ENCODE results near the gene TTC7B. TPM values are rescaled to one million over a fixed set of nuclear protein-coding genes. Genes with fewer than 3 reads are reported as not detected.

The TTC7B gene
- total and polyA plus RNA-seq, 2 of the 8 experiments (the other 6 are each of a cell fraction or from before 2014, with no cell fraction given) = 23.7 to 34.0 TPM

- Histone ChIP-seq H4K5ac (ENCODE audit: insufficient read length, low read depth, low read length) (no peak overlapping the region), H3K4ac (replicated peaks; ENCODE audit: insufficient read length, low read depth, low read length) (no peak overlapping the region), H2AFZ (ENCODE audit: low read length) (no peak overlapping the region), H3K27ac (ENCODE audit: low read depth, low read length) (no peak overlapping the region), H2BK5ac (ENCODE audit: low read depth, low read length) (no peak overlapping the region), H3K36me3 (ENCODE audit: control insufficient read depth in 2 of 4, insufficient read depth in 4 of 4, low read length in 3 of 4) (no peaks in the 10 kb centered on the region), H4K20me1 (replicated peaks in 1 of 2; ENCODE audit: control insufficient read depth in 1 of 2, insufficient read depth in 2 of 2, low read length in 2 of 2) (no peaks in the 10 kb centered on the region), H2BK120ac (replicated peaks; ENCODE audit: low read depth, low read length) (no peak overlapping the region), H4K8ac (ENCODE audit: extremely low read depth, insufficient read depth, low read length) (no peak overlapping the region), H3K14ac (ENCODE audit: insufficient read length) (no peak overlapping the region), H3K23ac (ENCODE audit: insufficient read length) (no peak overlapping the region), H3K4me2 (ENCODE audit: insufficient read depth in 1 of 2, low read depth in 2 of 2, low read length in 2 of 2) (no peak overlapping the region), H3K56ac (replicated peaks; ENCODE audit: insufficient read length, low read depth, low read length) (no peak overlapping the region), H2BK12ac (ENCODE audit: low read depth, low read length) (no peak overlapping the region), H3K79me2 (ENCODE audit: control insufficient read depth in 1 of 2, insufficient read depth in 2 of 2, low read length in 2 of 2) (no peaks in the 10 kb centered on the region), H3K27me3 (replicated peaks in 1 of 4; ENCODE audit: control insufficient read depth in 3 of 4, extremely low read depth in 1 of 4, insufficient read depth in 3 of 4, low read length in 3 of 4) (no peaks in the 10 kb centered on the region), H3K4me1 (replicated peaks in 1 of 4; ENCODE audit: control insufficient read depth in 3 of 4, insufficient read depth in 4 of 4, low read length in 3 of 4) (peaks cover 0 to 11% (median 1%) of the 10 kb centered on the region in 4 experiments; a peak in 4 of 7 replicates), H4K91ac (replicated peaks; ENCODE audit: insufficient read length, low read length) (no peak overlapping the region), H3K9ac (replicated peaks in 1 of 4; ENCODE audit: extremely low read depth in 1 of 4, low read depth in 3 of 4, low read length in 3 of 4) (no peak overlapping the region), H3K18ac (ENCODE audit: extremely low read depth, low read length) (no peak overlapping the region), H3K79me1 (ENCODE audit: low read depth, low read length) (no peaks in the 10 kb centered on the region), H2BK20ac (ENCODE audit: low read length) (no peak overlapping the region), H2AK5ac (ENCODE audit: low read depth, low read length) (0 out of 2 replicates have a peak overlapping the region, but pooled peaks have one; percentile 30), H3K9me3 (ENCODE audit: insufficient read depth in 2 of 2, low read depth in 1 of 2, low read length in 1 of 2) (no peaks in the 10 kb centered on the region), H3K4me3 (ENCODE audit: extremely low read depth in 1 of 4, insufficient read depth in 2 of 4, low read depth in 3 of 4, low read length in 4 of 4) (no peak overlapping the region), H2BK15ac (ENCODE audit: low read length) (no peak overlapping the region), H3K23me2 (ENCODE audit: low read depth, low read length) (no peaks in the 10 kb centered on the region; the same call in 1 of the 2 replicates)
- DNase-seq (ENCODE audit: low read depth in 1 of 2, low spot score in 2 of 2) (no peak), FAIRE-seq (no peak)
- CTCF ChIA-PET (ENCODE audit: partially characterized antibody) = interaction anchor here (0.6 to 1.5 kb wide), 4 partner anchors 8 to 425 kb away, joined by 3 to 4 read pairs (median 4); no protein-coding TSS in a partner anchor
- POLR2A ChIA-PET (ENCODE audit: partially characterized antibody) = no interaction called here
- 86% methylated on average over 6 of the region's 6 CpGs; no CpG with 5 or more reads in 1 of the 2 experiments for WGBS, 2 experiments (ENCODE audit: extremely low coverage in 1 of 2, insufficient coverage in 1 of 2, insufficient read length in 1 of 2, insufficient replicate concordance in 2 of 2, low coverage in 1 of 2, low lambda C conversion rate in 2 of 2, missing lambda C conversion rate in 1 of 2)
- TF ChIP-seq CEBPB (IDR thresholded peaks at IDR 0.05; ENCODE audit: low read depth, low read length) (no peak), NRF1 (IDR thresholded peaks at IDR 0.05; ENCODE audit: low read depth, low read length) (no peak), SP2 (IDR thresholded peaks at IDR 0.05; ENCODE audit: low read length) (no peak), JUND (IDR thresholded peaks at IDR 0.05; ENCODE audit: low read length) (no peak), TBP (IDR thresholded peaks at IDR 0.05; ENCODE audit: low read depth, low read length) (no peak), GABPA (IDR thresholded peaks at IDR 0.05; ENCODE audit: borderline replicate concordance, insufficient read depth, low read length) (no peak), E2F6 (IDR thresholded peaks at IDR 0.05) (no peak), USF2 (IDR thresholded peaks at IDR 0.05; ENCODE audit: low read length) (no peak), SIRT6 (IDR thresholded peaks at IDR 0.05; ENCODE audit: low read length) (no peak), BRCA1 (IDR thresholded peaks at IDR 0.05; ENCODE audit: low read depth, low read length) (no peak), JUN (IDR thresholded peaks at IDR 0.05; ENCODE audit: low read depth, low read length) (no peak), BCL11A (IDR thresholded peaks at IDR 0.05; ENCODE audit: low read depth in 2 of 2, low read length in 2 of 2) (no peak), TEAD4 (IDR thresholded peaks at IDR 0.05; ENCODE audit: low read depth, low read length) (no peak), ASH2L (IDR thresholded peaks at IDR 0.05; ENCODE audit: low read length) (no peak)
These were observed 163.6 kb downstream of the TTC7B start for GRCh38 chr14:90652626-90653025.
